Erythroblast (primary cell): ENCODE measurements around the gene CAPN7.

Experiments used
- GATA1 ChIP-seq: IDR thresholded peaks from 2 replicates; pipeline ENCODE4 v1.6.1; 2011; ENCODE audit warnings: low read depth, mild to moderate bottlenecking, control low read depth, low read length, moderate library complexity
- POLR2A ChIP-seq: IDR thresholded peaks from 2 replicates; pipeline ENCODE4 v1.6.1; 2011; ENCODE audit warnings: mild to moderate bottlenecking, low read length

GRCh38 chr3:15283702-15284101, 77.7 kb downstream of the CAPN7 start:
- TF ChIP-seq POLR2A: no peak
- no peak for TF ChIP-seq GATA1
